H7 (cell line): ENCODE results near the gene COL18A1. TPM values are rescaled to one million over a fixed set of nuclear protein-coding genes. Genes with fewer than 3 reads are reported as not detected.
"Not testable (repeated sequence)": the region's sequence is repeated elsewhere in the genome, so short reads cannot be mapped to it uniquely, and the experiment has no call there.

Source experiments
- DNase-seq: peaks from one replicate; pipeline ENCODE4 v3.0.0; 2012
- H3K27me3 ChIP-seq: 2 replicates; pipeline ENCODE4 v1.6.0; 2011; ENCODE audit warnings: mild to moderate bottlenecking, low read length; ENCODE audit not compliant: control insufficient read depth, insufficient read depth
- H3K36me3 ChIP-seq: replicated peaks from 2 replicates; pipeline ENCODE4 v1.5.1; 2011; ENCODE audit warnings: low read length; ENCODE audit not compliant: control insufficient read depth, insufficient read depth
- H3K4me3 ChIP-seq: 2 replicates; pipeline ENCODE4 v1.5.1; 2011; ENCODE audit warnings: low read depth, mild to moderate bottlenecking, control low read depth, low read length, moderate library complexity; ENCODE audit not compliant: insufficient read depth
- total RNA-seq: library from RNA; depleted of rRNA; stranded (reverse); fragments of >200 nt; shearing (Covaris generic); gene quantifications from 2 replicates; pipeline ENCODE4 v1.2.3, GENCODE V29; 2014

Gene COL18A1
- total RNA-seq, 1 experiment from 2014 or later, result 328 TPM

- not testable (repeated sequence) for DNase-seq, H3K36me3 ChIP-seq, H3K27me3 ChIP-seq, H3K4me3 ChIP-seq
Observed at GRCh38 chr21:45503226-45503625, 98.3 kb downstream of the COL18A1 start.

GRCh38 chr21:45504021-45504515, 99.1 kb downstream of the COL18A1 start:
- Histone ChIP-seq H3K27me3 (no peaks in the 10 kb centered on the region), H3K36me3 (peaks cover 1% of the 10 kb centered on the region; the same call in 1 of the 2 replicates), H3K4me3 (no peak overlapping the region)
- DNase-seq, result peak; percentile 57

DNA sequence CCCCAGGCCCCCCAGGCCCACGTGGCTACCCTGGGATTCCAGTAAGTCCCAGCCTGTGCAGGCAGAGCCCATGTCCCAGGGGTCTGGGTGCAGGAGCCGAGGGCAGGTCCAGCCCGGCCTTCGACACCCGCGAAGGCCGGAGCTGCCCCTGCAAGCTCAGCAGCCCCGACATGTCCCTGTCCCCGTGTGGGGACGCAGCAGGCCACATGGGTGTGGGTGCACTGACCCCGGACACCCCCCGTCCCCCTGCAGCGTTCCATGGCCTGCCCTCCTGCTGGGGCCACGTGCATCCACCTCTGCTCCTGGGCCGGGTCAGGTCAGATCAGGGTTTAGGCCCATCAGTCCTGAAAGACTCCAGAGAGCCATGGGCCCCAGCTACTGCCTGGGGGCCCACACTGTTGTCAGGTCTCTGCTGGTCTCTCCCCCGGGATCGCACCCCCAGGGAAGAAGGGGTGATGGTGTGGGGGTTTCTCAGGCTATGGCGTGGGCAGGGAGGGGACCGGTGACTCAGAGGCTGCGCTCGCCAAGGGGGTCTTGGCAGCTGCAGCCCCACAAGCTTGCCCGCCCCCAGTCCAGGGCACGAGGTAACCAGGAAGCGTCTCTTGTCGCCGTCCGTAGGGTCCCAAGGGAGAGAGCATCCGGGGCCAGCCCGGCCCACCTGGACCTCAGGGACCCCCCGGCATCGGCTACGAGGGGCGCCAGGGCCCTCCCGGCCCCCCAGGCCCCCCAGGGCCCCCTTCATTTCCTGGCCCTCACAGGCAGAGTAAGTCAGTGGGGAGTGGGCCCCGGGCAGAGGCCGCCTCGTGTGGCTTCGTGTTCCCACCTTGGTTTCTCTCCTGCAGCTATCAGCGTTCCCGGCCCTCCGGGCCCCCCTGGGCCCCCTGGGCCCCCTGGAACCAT, 99.8 kb downstream of the COL18A1 start:
- DNase-seq, result no peak
- Histone ChIP-seq H3K4me3 (no peak overlapping the region), H3K27me3 (no peaks in the 10 kb centered on the region), H3K36me3 (no peaks in the 10 kb centered on the region; the same call in 1 of the 2 replicates)

- no peak overlapping the region for H3K4me3 ChIP-seq
- no peaks in the 10 kb centered on the region for H3K27me3 ChIP-seq
- no peaks in the 10 kb centered on the region; the same call in 1 of the 2 replicates for H3K36me3 ChIP-seq
- DNase-seq, result no peak
Observed at GRCh38 chr21:45505416-45506021, 100.6 kb downstream of the COL18A1 start.

DNA sequence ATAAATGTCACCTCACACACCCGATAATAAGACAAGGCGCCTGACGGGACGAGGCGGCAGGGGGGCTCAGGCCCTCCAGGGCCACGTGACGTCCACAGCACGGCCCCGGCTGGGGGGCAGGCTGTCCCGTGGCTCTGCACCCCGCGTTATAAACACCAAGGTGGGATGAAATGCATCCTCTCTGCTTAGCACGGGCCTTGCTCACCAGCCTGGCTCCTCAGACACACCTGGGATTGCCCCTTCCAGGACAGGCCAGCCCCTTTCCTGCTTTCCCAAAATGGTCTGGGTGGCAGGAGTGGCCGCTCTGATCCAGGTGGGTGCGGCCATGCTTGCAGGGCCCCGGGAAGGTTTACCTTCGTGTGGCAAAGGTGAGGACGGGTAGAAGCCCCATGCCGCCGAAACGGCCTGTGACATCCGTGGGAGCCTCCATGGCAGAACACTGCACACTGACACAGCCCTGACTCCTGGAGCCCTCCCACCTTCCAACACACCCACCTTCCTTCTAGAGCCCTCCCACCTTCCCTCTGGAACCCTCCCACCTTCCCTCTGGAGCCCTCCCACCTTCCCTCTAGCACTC, 101.4 kb downstream of the COL18A1 start:
- no peak for DNase-seq
- Histone ChIP-seq H3K36me3 (no peaks in the 10 kb centered on the region; the same call in 1 of the 2 replicates), H3K4me3 (no peak overlapping the region)

GRCh38 chr21:45506836-45507522, 102.0 kb downstream of the COL18A1 start:
- H3K27me3 ChIP-seq, result no peaks in the 10 kb centered on the region
- H3K36me3 ChIP-seq, result no peaks in the 10 kb centered on the region; the same call in 1 of the 2 replicates
- H3K4me3 ChIP-seq, result no peak overlapping the region
- no peak for DNase-seq

More for the DNA sequence above, 101.4 kb downstream of the COL18A1 start:
- H3K27me3 ChIP-seq, result no peaks in the 10 kb centered on the region

- DNase-seq, result peak; percentile 62
- Histone ChIP-seq H3K4me3 (no peak overlapping the region), H3K27me3 (no peaks in the 10 kb centered on the region), H3K36me3 (no peaks in the 10 kb centered on the region; the same call in 1 of the 2 replicates)
Observed at GRCh38 chr21:45507523-45507875, 102.5 kb downstream of the COL18A1 start.

DNA sequence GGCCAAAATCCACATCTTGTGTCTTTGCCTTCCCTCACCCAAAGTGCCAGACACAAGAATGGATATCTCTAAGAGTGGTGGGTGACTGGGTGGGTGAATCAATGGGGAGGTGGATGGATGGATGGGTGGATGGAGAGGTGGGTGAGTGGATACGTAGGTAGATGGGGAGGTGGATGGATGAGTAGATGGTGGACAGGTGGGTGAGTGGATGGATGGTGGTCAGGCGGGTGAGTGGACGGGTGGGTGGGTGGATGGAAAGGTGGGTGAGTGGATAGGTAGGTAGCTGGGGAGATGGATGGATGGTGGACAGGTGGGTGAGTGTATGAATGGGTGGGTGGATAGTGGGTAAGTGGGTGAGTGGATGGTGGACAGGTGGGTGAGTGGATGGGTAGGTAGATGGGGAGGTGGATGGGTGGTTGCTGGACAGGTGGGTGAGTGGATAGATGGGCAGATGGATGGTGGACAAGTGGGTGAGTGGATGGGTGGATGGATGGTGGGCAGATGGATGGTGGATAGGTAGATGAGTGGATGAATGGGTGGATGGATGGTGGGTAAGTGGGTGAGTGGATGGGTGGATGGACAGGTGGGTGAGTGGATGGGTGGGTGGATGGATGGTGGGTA, 103.0 kb downstream of the COL18A1 start:
- Histone ChIP-seq H3K36me3 (no peaks in the 10 kb centered on the region; the same call in 1 of the 2 replicates), H3K27me3 (no peaks in the 10 kb centered on the region), H3K4me3 (no peak overlapping the region)
- no peak for DNase-seq

DNA sequence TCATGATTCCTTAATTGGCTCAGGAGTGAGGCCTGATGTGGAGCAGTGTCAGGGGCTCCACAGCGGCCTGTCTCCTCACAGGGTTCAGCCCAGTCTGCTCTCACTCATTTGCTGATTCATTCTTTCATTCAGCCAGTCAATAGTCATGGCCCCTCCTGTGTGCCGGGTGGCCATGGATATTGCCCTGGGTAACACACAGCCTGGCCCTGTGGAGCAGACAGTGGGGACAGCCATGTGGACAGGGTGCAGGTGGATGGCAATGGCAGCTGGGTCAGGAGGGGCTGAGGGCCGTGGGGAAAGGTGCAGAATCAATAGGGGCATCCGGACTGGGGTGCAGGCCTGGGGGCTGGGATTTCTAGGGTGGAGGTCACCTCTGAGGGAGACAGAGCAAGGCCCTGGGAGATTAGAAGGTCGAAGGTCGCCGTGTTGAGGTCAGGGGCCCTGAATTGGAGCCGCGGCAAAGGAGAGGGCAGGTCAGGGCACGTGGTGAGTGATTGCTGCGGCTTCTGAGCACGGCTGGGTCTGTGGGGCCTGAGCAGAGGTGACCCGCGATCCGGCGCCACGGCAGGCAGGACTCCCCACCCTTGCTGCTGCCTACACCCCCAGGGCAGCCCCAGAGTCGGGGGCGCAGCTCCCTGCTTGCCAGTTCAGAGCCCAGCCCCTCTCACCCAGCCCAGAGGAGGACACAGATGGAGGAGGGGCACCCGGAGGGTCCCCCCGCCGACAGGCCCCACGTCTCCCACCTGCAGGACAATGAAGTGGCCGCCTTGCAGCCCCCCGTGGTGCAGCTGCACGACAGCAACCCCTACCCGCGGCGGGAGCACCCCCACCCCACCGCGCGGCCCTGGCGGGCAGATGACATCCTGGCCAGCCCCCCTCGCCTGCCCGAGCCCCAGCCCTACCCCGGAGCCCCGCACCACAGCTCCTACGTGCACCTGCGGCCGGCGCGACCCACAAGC, 103.9 kb downstream of the COL18A1 start:
- no peak for DNase-seq
- Histone ChIP-seq H3K4me3 (no peak overlapping the region), H3K27me3 (no peaks in the 10 kb centered on the region), H3K36me3 (peaks cover 3% of the 10 kb centered on the region; the same call in 1 of the 2 replicates)

DNA sequence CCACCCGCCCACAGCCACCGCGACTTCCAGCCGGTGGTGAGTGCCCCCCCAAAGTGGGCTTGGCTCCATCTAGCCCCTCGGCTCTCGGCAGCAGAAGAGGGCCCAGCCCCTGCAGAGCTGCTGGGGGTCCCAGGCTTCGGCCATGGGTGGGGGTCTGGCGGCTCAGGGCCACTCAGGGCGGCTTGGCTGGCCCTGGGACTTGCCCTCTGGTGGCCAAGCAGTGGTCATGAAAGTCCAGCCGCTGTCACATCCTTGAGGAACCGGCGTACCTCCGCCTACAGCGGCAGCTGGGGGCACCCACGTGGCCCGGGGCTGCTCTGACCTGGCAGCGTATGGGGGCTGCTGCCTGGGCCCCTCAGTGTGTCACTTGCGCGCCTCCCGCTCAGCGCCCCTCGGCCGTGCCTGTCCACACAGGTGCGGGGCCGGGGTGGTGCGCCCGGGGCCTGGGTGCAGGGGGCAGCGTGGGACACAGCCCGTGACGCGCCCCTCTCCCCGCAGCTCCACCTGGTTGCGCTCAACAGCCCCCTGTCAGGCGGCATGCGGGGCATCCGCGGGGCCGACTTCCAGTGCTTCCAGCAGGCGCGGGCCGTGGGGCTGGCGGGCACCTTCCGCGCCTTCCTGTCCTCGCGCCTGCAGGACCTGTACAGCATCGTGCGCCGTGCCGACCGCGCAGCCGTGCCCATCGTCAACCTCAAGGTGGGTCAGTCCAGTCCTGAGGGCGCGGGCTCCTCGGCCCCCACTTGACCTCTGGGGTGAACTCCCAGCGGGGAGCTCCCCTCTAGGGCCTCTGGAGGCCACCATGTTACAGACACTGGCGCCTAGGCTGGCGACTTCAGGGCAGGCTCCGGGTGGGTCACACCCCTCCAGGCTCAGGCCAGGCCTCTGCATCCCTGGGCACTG, 104.9 kb downstream of the COL18A1 start:
- H3K27me3 ChIP-seq, result no peaks in the 10 kb centered on the region
- H3K4me3 ChIP-seq, result no peak overlapping the region
- H3K36me3 ChIP-seq, result peaks cover 3% of the 10 kb centered on the region; the same call in 1 of the 2 replicates
- peak; percentile 88 for DNase-seq

DNA sequence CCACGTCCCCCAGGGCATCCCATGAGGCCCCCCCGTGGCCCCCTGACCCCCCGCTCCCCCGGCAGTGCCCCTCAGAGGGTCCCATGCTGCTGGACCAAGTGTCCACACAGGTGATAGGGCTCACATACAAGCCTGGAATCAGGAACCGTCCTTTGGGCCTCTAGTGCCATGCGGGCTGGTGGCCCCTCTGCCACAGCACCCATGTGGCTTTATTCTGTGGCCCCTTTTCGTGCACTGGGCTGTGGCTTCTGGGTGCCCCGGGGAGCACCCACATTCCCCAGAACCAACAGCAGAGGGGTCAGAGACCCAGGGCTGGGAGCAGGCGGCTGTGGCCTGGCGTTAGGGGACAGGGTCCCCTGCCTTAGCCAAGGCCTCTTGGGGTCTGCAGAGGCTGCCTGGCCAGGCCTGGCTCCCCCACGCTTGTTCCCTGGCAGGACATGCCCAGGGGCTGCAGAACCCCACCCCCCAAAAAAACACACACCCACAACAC, 105.5 kb downstream of the COL18A1 start:
- Histone ChIP-seq H3K4me3 (no peak overlapping the region), H3K27me3 (no peaks in the 10 kb centered on the region), H3K36me3 (peaks cover 3% of the 10 kb centered on the region; the same call in 1 of the 2 replicates)
- DNase-seq, result no peak

DNA sequence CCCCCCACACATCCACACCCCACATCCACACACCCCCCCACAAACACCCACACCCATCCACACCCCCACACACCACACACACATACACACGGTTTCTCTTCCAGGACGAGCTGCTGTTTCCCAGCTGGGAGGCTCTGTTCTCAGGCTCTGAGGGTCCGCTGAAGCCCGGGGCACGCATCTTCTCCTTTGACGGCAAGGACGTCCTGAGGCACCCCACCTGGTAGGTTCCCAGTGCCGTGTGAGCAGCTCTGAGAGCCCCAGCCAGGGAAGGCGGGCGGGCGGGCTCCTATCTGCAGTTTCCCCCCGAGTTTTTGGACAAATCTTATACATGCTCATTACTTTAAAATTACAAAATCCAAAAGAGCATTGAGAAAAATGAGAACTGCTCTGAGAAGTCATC, 106.0 kb downstream of the COL18A1 start:
- H3K36me3 ChIP-seq, result peaks cover 3% of the 10 kb centered on the region; the same call in 1 of the 2 replicates
- DNase-seq, result no peak
- H3K27me3 ChIP-seq, result no peaks in the 10 kb centered on the region
- H3K4me3 ChIP-seq, result no peak overlapping the region
